ENCODE results near the gene ZBTB16. TPM values are rescaled to one million over a fixed set of nuclear protein-coding genes. Genes with fewer than 3 reads are reported as not detected.
"Not testable (repeated sequence)": the region's sequence is repeated elsewhere in the genome, so short reads cannot be mapped to it uniquely, and the experiment has no call there.

The ZBTB16 gene
- polyA plus RNA-seq, 1 donor, result 0.93 TPM

DNA sequence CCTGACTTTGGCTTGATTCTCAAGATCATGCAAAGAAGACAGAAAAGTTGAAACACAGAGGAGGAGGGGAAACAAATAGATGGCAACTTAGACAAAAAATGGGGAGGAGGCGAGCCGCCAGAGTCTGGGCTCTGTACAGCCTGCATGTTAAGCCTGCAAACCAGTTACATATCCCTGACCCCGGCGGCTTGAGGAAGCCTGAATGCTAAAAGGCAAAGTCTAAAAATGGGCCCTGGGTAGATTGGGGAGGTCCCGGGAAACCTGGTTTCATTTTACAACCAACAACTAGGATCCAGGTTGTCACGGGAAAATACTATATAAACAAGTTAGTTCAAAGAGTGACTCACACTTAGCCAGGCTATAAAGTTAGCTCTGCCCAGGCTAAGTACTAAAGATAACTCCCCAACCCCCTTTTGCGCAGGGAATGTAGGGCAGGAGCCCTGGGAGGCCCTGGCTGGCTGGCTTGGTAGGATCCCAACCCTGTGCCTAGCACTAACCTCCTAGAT lies 18.8 kb upstream of the ZBTB16 start:
- no peak for DNase-seq

DNA sequence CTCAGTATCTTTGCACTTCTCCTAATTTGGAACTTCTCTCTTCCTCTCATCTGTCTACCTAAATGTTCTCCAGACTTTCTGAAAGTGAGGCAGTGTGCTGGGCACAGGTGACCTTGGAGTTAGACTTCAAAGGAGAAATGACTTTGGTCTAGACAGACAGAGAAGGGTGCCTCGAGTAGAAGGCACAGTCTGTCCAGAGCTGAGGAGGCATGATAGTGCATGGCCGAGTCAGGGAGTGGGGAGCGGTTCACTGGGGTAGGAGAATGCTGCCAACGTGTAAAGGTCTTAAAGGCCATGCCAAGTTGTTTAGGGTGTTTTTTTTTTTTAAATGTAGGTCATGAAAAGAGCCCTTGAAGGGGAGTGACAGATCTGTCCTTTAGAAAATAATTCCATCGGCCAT lies 17.3 kb upstream of the ZBTB16 start:
- no peak for DNase-seq

DNA sequence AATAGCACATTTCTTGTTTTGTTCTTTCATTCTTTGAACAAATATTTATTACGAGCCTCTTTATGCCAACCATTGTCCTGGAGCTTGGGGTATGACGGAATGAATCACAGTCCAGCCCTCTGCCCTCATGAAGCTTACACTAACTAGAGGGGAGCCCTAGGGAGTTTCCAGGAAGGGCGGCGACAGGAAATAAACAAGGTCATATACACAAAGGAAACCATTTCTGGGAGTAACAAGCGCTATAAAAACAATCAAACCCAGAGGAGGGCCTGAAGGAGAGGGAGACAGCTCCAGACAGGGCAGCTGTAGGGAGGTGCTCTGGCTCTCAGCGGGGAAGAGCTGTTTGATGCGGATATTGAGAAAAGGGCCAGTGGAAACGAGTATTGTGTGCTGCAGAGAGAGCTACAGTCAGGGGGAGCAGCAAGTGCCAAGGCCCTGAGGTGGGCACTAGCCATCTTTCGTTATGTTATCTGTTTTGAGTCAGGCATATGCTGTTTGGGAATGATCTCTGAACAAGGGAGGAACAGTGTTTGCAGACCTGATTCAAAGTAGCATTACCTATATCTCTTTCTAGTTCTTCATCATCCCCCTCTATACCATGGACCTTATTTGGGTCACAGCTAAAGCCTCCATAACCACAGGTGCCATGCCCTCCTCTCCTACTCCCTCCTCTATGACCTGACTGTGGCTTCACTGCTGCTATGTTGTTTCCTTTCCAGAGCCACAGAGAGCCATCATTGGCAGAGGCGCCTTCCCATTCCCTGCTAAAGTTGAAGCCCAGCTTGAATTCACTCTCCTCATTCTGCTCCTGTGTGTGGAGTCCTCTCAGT lies 15.3 kb upstream of the ZBTB16 start:
- no peak for DNase-seq

DNA sequence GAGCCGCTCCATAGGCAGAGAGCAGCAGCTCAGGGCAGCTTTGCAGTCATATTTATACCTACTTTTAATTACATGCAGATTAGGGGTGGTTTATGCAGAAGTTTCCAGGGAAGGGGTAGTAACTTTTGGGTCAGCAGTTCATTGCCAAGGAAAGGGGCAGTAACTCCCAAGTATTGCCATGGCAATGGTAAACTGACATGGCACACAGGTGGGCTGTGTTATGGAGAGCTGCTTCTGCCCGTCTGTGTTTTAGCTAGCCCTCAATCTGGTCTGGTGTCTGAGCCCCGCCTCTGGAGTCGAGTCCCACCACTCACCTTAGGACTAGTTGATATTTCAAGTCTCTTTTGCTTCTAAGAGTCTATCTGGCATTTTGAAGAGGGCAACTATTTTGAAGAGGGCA lies 12.2 kb upstream of the ZBTB16 start:
- DNase-seq, result no peak

DNA sequence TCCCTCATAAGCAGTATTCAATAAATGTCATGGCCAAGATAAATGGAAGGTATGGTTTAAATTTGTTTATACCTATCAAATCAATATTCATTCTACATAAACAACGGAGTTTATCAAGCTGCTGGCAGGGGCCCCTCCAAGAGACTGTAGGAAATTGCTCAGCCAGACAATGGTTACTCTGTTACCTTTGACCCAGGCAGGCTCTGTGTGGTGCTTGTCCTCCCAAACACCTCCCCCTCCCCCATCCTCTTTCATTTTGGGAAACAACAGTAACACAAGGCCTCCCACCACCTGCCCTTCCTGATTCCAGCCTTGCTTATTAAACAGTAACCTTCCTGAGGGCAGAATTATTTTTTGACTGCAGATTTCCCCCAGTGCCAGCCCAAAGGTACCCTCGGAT lies 10.5 kb upstream of the ZBTB16 start:
- no peak for DNase-seq

DNA sequence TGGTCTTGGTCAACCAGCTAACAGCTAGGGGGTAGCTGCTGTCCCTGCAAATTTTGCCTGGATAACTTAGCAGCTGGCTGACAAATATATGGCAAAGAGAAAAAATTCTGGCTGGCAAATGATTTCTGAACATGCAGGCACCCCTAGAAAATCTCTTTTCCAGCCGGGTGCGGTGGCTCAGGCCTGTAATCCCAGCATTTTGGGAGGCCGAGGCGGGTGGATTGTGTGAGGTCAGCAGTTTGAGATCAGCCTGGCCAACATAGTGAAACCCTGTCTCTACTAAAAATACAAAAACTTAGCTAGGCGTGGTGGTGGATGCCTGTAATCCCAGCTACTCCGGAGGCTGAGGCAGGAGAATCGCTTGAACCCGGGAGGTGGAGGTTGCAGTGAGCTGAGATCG lies 9.7 kb upstream of the ZBTB16 start:
- DNase-seq, result not testable (repeated sequence)

DNA sequence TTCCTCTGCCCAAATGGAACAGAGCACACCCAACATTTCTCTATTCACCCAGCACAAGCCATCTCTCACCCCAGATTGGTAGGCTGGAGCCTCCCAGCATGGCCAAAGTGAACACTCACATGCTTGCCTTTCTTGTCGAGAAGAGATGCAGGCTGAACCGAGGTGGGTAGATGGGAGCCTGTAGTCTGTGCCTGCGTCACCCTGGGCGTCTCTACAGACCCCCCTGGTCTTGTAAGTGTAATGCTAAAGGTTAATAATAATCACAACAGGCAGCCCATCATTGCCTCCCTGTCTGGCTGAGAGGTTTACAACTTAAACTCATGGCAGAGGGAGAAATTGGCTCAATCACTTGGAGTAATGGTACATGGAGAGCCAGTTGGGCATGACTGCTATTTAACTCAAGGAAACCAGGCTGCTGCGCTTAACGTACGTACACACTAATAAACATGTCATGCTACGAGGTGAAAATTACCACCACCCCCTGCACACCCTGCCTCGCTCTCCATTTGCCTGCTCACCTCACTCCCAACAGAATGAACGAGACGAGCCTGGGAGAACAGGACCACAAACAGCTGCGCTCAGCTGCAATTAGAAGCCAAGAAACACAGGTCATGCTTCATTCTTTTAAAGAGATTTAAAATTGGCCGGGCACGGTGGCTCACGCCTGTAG lies 9.1 kb upstream of the ZBTB16 start:
- no peak for DNase-seq

DNA sequence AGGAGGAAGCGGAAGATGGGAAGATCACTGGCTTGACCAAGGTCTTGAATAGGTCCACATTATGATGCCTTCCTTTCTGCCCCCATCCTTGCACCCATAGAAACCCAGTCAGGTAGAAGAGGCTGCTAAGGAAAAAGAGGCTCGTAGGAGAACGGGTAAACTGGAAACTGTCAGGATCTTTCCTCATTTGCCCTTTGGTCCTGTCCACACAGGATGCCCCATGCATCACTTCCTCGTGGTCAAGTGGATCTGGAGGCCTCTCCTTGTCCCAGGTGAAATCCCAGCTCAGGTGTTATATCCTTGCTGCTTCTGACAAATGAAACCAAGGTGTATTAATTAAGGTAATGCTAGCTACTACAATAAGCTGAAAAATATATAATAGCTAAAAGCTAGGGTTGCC lies 8.0 kb upstream of the ZBTB16 start:
- no peak for DNase-seq

DNA sequence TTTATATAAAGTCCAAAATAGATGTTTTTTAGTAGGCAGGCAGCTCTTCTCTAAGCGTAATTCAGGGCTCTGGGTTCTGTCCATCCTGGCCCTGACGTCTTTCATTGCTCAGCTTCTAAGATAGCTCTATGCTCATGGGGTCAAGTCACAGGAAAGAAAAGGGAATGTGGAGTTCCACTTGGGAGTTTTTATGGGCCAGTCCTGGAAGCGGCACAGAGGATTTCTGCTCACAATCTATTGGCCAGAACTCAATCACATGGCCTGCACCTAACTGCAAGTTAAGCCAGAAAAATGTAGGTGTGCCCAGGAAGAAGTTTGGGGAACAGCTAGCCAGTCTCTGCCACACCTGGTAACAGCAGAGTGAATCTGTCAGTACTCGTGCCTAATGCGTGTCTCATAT lies 7.4 kb upstream of the ZBTB16 start:
- no peak for DNase-seq

DNA sequence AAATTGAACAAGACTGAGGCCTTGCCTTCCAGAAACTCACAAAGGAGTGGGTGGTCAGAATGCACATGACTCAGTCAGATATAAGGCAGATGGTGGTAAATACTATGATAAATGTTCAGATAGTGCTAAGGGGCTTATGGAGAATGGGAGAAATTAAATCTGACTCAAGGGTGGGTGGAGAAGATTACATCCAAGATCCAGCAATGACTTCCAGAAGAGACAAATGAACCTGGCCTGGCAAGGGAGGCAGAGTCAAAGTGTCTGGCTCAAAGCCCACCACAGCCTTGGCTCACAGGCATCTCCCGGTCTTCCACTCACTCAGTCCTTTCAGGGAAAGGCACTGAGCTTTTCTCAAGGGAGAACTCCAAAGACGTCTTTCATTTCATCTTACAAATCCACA lies 6.1 kb upstream of the ZBTB16 start:
- no peak for DNase-seq

DNA sequence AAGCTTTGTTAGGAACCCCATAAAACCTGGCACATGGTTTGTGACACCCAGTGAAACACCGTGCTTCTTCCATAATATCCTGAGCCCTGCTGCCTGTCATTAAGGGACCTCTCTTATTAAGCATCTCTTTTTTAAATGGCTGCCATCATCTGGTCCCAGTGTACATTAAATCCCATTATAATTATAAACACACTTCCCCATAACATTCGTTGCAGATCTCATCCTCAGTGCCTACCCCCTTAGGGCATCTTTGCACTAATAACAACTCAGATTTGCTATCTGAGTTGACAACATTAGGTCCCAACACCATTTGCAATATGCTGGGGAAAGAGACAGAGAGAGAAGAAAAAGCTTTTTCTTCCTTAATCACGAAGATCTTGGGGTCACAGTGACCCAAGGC lies 4.7 kb upstream of the ZBTB16 start:
- no peak for DNase-seq

DNA sequence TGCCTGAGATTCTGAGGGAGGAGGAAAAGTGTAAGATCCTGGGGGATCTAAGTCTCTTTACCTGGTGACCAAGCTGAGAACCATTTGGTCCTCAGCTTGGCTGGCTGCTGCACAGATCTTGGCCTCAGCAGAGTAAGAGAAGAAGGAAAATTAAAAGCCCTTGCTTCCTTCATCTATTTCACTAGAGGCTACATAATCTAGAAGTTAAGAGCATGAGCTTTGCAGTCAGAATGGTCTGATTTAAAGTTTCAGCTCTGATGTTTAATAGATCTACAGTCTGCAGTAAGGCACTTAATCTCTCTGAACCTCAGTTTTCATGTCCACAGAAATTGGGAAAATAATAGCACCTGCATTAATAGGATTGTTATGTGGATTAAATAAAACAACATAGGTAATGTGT lies 3.1 kb upstream of the ZBTB16 start:
- no peak for DNase-seq

DNA sequence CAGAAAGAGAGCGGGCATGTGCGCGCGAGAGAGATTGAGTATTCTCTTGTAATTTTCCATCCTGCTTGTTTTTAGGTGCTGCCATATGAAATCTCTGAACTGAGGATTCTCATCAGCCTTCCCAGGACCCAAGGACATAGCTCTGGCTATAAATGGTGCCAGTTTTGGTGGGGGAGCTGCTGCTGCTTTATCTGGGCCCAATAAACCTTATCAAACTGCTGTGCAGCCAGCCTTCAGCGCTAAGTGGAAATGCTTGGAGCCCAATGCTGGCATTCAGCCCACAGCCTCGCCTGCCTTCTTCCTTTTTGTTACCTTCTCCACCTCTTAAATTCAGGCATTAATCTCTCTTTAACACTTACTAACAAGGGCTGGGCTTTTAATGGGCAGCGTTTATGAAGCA lies 2.4 kb upstream of the ZBTB16 start:
- DNase-seq, result no peak

DNA sequence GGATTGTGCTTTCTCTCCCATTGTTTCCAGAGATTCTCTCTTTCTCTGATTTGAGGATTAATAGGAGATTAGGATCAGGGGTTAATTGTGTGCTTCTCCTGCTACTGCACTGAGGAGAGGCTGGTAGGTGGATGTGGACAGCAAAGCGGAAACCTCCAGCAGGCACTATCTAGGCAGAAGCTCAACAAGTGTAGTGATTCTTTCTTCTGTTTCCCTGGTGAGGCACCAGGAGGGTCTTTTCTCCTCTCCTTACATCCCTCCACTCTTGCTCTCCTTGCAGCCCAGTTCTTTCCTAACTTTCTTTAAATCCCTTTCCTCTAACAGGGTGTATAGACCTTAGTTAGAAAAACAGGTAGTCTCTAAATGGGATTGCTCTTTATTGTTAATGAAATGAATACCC lies 1.9 kb upstream of the ZBTB16 start:
- no peak for DNase-seq

DNA sequence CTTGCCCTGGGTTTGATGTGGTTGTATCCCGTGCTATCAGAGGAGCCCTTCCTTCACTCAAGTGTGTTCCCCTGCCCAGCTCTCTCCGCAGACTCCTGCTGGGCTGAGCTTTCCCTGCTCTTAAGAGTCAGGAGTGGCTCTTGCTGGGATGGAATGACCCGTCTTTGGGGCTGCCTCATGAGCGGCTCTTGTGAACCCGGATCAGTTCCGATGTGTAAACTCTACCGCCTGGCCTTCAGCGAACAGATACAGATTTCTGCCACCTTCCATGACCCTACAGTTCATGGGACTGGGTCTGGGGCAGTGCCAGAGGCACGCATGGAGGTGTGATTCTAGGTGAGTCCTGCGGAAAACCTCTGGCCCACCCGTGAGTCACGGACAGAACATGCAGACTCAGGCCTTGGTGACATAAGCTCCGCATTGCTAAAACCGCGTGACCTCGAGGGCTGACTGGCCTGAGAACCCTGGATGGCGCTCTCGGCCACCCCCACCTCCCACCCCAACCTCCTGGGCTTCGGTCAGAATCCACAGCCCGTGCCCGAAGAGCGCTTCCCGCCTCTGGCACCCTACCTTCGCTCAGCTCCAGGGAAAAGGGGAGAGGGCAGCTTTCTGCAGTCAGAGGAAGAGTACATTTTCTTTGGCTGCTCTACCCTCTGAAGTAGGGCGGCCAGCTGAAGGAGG lies 1.3 kb upstream of the ZBTB16 start:
- no peak for DNase-seq

DNA sequence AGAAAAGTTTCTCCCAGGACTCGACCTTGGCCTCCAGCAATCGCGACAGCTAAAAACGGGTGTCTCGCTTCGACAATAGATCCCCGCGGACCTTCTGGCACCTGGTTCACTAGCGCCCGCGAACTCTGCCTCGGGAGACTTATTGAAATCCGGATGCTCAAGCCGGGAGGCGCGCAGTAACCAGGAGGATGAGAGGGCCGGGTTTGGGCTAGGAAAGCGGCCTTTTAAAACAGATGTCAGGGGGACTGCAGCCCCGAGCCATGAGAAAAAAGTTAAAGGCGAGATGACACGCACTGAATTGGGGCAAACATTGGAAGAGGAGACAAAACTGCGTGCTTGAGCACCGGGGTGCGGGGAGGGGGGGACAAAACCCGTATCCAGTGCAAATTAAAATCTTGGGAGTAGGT lies 637 bp upstream of the ZBTB16 start:
- DNase-seq, result no peak

DNA sequence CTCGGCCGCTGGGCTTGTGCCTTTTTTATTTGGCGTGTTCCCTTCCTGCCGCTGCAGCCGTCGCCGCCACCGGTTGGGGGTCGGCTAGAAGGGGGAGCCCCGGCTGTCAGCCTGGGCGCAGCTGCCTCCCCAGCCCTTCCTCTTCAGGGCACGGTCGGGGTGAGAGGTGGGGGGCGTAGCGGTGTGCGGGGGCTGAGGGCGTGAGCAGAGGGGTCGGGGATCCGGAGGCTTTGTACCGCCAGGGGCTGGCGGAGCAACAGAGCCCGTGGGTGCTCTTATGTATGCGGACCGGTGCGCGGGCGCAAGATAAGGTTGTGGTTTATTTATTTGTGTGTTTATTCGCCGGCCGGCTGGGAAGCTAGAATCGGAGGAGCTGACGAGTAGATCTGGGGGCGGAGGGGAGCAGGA lies 477 bp downstream of the ZBTB16 start:
- DNase-seq, result no peak

DNA sequence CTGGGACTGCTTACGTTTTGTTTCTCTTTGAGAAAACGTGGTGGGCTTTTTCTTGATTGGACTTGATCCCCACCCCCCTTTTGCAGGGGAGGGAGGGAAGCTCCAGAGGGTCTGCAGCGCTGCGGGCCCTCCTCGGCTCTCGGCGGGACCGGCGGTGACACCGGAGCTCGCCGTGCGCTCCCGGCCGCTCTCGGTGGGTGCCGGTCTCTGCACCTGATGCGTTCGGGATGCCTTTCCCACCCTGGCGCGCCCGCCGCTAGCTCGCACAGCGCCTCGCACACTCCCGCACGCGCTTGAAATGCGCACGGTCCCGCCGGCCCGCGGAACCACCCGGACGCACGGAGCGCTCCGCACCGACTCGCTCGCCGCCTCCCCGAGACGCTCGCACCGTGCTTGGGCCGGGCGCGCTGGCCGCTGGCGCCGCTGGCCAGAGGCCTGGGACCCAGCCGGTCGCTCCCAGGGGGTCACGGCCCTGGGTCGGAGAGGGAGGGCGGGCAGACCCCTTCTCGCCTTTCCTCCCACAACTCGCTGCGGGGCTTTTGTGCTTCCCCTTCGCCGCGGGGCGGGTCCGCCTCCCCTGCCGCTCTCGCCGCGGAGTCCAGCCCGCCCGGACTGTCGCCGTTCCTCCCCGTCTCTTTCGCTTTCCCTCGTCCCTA lies 1.0 kb downstream of the ZBTB16 start:
- DNase-seq, result no peak

DNA sequence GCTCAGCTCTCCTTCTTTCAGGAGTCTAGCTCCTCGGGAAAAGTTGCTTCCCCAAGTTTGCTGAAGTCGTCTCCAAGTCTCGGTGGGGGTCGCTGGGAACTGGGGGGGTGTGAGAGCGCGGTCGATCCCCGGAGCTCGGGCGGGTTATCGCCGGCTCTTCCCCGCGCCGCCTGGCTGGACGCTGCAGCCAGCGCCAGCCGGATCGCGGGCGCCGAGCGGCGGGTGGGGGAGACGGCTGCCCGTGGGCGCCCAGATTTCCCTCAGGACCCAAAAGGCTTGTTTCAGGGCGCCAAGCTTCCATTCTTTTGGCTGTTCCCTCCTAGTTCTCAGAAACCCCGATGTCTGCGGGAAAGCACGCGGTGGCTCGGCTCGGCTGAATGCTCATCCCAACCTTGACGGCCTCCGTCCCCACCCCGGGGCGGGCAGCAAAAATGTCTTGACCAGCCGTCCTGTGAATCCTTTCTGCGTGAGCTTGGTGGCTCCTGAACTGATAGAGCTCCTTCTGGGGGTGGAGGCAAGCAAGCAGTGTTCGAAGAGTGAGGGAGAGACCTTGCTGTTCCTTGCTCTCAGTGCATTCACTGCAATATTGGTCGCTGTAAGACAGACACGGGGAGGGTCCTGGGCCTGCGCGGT lies 1.7 kb downstream of the ZBTB16 start:
- no peak for DNase-seq

DNA sequence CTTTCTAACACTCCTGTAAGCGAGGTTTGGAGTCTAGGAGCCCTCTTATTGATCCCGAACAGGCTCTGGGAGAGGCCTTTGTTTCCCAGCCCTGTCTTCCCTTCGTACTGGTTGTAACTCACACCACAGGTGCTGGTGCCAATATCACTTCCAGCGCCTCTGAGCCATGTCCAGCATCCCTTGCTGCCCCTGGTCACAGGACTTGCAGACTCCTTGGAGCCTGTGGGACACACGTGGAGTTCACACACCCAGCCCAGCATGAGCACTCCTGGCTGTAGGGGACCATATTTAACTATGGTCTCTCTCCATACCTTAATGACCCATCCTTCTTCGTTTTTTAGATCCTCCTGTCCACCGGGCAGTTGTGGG lies 2.2 kb downstream of the ZBTB16 start:
- no peak for DNase-seq

DNA sequence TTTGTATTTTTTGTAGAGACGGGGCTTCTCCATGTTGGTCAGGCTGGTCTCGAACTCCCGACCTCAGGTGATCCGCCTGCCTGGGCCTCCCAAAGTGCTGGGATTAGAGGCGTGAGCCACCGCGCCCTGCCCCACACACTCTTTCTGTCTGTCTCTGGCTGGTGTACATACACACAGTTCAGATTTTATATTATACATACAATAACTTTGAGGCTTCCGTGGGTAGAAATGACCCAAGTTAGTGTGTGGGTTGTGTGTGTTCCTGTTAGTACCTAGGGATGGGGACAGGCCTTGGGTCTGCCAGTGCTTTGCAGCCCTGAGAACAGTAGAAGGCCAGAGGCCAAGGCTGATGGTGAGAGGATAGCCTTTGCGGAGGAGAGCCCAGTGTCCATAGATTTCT lies 2.8 kb downstream of the ZBTB16 start:
- no peak for DNase-seq

DNA sequence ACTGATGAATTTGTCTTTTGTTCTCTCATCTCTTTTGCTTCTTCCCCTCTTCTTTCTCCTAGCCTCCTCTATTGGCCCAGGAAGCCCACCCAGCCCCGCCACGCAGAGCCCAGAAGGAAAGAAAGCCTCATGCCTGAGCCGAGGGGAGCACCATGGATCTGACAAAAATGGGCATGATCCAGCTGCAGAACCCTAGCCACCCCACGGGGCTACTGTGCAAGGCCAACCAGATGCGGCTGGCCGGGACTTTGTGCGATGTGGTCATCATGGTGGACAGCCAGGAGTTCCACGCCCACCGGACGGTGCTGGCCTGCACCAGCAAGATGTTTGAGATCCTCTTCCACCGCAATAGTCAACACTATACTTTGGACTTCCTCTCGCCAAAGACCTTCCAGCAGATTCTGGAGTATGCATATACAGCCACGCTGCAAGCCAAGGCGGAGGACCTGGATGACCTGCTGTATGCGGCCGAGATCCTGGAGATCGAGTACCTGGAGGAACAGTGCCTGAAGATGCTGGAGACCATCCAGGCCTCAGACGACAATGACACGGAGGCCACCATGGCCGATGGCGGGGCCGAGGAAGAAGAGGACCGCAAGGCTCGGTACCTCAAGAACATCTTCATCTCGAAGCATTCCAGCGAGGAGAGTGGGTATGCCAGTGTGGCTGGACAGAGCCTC lies 3.8 kb downstream of the ZBTB16 start:
- no peak for DNase-seq
